Measurements from ENCODE around the gene MBOAT2.

The MBOAT2 gene

DNA sequence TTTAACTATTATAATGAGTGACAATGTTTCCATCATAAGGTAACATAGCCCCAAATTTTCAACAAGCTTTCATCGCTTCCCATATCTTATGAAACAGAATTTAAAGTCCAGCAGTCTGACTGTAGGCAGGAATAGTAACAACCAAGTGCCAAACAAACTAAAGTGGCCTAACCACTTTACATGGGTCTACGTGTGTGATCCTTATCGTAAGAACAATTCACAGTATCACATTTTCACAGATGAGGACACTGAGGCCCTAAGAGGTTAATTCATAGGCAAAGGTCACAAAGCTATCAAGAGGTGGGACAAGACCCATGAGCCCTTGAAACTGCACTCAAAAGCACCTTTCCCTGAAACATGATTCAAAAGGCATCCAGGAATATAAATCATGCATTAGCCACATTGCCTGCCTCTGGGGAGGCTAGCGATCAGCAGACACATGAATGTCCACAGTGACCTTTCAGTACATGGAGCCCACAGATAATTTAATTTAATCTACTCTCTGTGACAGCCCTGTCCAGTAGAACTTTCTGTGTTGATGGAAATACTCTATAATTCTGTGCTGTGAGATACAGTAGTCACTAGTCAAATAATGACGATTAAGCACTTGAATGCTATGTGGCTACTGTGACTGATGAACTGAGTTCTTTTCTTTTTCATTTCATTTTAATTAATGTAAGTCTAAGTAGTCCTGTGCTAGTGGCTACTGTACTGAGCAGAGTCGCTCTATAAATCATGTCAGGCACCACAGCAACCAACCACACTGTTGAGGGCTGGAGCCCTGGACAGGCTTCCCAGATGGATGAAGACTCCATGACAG, 196.4 kb downstream of the MBOAT2 start:
- no peak for DNase-seq

- DNase-seq = peak; percentile 50
Measured at GRCh38 chr2:8805278-8806210, 197.9 kb downstream of the MBOAT2 start.

DNA sequence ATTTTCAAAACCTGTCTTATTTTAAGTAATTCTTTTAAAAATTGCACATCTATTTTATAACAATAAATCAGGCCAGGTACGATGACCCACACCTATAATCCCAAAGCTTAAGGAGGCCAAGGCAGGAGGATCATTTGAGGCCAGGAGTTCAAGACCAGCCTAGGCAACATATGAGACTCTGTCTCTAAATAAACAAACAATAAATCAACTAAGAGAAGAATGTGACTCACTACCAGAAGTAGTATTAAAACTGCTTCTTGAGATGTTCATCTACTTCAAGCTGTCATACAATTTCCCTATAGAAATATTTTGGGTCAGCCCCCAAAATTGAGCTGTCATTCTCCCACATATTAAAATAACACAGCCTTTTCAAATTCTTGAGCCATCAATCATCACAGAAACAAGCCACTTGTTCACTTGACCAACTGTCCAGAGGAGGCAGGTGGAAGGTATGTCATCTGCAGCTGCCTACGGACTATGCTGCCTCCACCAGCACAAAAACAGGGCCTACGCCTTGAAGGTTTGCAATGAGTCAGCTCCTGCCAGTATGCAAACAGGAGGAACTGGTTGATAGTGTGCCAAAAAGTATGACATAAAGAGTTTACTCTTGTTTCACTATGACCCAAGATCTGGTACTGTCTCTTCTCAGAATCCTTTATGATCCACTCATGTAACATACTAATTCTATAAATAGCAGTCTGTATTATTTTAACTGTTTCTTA, 199.7 kb downstream of the MBOAT2 start:
- peak; percentile 77 for DNase-seq

GRCh38 chr2:8802741-8803140, 200.7 kb downstream of the MBOAT2 start:
- no peak for DNase-seq
